Measurements from ENCODE around the gene KAZN.
"Not testable (repeated sequence)": the region's sequence is repeated elsewhere in the genome, so short reads cannot be mapped to it uniquely, and the experiment has no call there.

Gene KAZN

GRCh38 chr1:14948112-14948652, 349.7 kb downstream of the KAZN start:
- no peak for DNase-seq

- no peak for DNase-seq
Measured at GRCh38 chr1:14949270-14949835, 350.9 kb downstream of the KAZN start.

- no peak for DNase-seq
Measured at GRCh38 chr1:14949836-14950713, 351.6 kb downstream of the KAZN start.

GRCh38 chr1:14951766-14952165, 353.3 kb downstream of the KAZN start:
- no peak for DNase-seq

- DNase-seq, result no peak
Measured at GRCh38 chr1:14952626-14953314, 354.3 kb downstream of the KAZN start.

GRCh38 chr1:14954210-14954609, 355.7 kb downstream of the KAZN start:
- no peak for DNase-seq

- no peak for DNase-seq
Measured at GRCh38 chr1:14954930-14955329, 356.4 kb downstream of the KAZN start.

- DNase-seq, result no peak
Measured at GRCh38 chr1:14955402-14955801, 356.9 kb downstream of the KAZN start.

GRCh38 chr1:14955976-14956375, 357.5 kb downstream of the KAZN start:
- no peak for DNase-seq

- DNase-seq, result no peak
Measured at GRCh38 chr1:14956579-14957195, 358.2 kb downstream of the KAZN start.

- no peak for DNase-seq
Measured at GRCh38 chr1:14957375-14958098, 359.1 kb downstream of the KAZN start.

- no peak for DNase-seq
Measured at GRCh38 chr1:14958249-14959058, 360.0 kb downstream of the KAZN start.

- DNase-seq, result no peak
Measured at GRCh38 chr1:14959059-14959694, 360.7 kb downstream of the KAZN start.

- no peak for DNase-seq
Measured at GRCh38 chr1:14961661-14962267, 363.3 kb downstream of the KAZN start.

- DNase-seq, result no peak
Measured at GRCh38 chr1:14962407-14962806, 363.9 kb downstream of the KAZN start.

- not testable (repeated sequence) for DNase-seq
Measured at GRCh38 chr1:14963791-14964710, 365.6 kb downstream of the KAZN start.

- DNase-seq, result no peak
Measured at GRCh38 chr1:14964711-14965055, 366.2 kb downstream of the KAZN start.

GRCh38 chr1:14968251-14968851, 369.9 kb downstream of the KAZN start:
- no peak for DNase-seq

- DNase-seq, result no peak
Measured at GRCh38 chr1:14969006-14969405, 370.5 kb downstream of the KAZN start.
